GM18873 (cell line): ENCODE results near the gene UQCC2.

ENCODE experiments used
- ATAC-seq: cut with Tn5 transposase; IDR thresholded peaks from one replicate; pipeline ENCODE4 v1.9.1; 2021; ENCODE audit warnings: mild to moderate bottlenecking, moderate library complexity, moderate number of reproducible peaks; ENCODE audit not compliant: unreplicated experiment, low FRiP score

Gene UQCC2

GRCh38 chr6:33727126-33727525, 15.6 kb upstream of the UQCC2 start:
- ATAC-seq = no peak

GRCh38 chr6:33726696-33727095, 15.2 kb upstream of the UQCC2 start:
- ATAC-seq = no peak

DNA sequence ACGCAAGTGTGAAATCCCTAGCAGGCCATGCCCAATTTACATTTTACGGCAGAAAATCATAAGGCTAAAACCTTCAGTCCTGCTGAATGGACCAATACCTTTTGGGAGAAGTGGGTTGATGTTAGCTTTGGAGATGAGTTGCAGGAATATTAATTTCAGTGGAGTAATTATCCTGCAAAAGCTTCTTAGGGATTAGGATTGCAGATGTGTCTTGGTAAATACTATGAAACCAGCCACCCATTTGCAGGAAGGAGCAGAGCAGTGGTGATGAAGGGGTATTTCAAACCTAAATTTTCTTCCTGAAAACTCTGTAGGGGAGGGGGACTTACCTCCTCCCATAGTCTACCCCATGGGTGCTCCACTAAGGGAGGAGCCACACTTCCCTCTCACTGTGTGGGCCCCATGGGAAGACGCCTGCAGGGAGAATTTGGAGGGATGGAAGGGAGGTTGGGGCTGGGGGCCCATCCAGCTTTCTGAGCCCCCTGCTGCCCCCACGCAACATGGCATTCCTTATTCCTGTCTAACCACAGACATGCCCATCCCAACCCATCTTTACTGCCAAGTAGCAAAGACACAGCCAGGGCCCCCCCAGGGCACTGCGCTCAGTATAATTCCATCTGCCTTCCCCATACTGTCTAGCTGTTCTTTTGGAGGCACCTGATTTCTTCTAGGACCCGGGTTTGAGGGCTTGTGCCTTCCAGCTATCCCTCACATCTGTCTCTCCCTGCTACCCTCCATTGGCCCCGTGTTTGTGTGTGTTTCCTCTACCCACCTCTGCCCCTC, 14.6 kb upstream of the UQCC2 start:
- ATAC-seq = no peak

GRCh38 chr6:33725222-33725621, 13.7 kb upstream of the UQCC2 start:
- no peak for ATAC-seq

- ATAC-seq = no peak
Measured at GRCh38 chr6:33724102-33725023, 12.9 kb upstream of the UQCC2 start.

GRCh38 chr6:33723371-33724085, 12.0 kb upstream of the UQCC2 start:
- ATAC-seq = no peak

GRCh38 chr6:33722103-33722623, 10.7 kb upstream of the UQCC2 start:
- no peak for ATAC-seq

DNA sequence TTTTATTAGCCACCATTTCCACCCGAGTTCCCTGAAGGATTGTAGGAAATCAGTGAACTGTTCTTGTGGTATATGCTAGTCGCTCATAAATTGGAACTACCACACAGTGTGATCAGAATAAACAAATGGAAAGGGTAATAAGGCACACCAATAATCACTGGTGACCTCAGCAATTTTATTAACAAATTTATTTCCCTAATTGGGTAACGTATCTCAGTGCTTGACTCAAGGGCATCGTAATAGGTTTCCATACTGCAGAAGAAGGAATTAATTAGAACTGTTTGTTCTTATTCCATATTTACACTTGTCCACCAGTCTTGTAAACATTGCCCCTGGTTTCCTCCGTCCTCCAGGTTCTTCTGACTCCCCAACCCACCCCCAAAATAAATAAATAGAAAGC, 10.0 kb upstream of the UQCC2 start:
- no peak for ATAC-seq

GRCh38 chr6:33720998-33721397, 9.5 kb upstream of the UQCC2 start:
- no peak for ATAC-seq

DNA sequence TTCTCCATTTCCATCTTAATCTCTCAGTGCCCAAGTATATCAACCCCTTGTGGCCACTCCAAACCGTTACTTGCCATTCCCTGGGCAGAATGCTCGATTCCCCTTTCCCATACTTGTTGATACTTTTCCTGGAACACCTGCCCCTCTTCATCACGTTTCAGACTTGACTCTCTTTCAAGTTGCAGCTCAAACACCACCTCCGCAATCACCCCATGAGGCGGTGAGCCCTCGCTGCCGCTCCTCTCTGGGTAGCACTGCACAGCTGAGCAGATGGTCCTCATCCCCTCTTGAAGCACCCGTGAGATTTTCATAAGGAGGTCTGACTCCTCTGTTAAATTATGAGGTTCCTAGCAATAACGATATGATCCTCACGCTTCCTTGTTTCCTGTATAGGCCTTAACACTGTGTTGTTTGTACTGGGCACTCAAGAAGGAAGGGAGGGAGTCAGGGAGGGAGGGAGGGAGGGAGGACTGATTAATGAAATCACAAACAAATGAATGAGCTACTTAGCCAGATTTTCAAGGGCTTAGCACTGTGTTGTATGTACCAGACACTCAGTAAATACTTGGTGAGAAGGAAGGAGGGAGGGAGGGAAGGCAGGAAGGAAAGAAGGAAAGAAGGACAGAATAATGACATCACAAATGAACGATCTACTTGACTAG, 8.0 kb upstream of the UQCC2 start:
- no peak for ATAC-seq

- no peak for ATAC-seq
Measured at GRCh38 chr6:33718713-33719112, 7.2 kb upstream of the UQCC2 start.

DNA sequence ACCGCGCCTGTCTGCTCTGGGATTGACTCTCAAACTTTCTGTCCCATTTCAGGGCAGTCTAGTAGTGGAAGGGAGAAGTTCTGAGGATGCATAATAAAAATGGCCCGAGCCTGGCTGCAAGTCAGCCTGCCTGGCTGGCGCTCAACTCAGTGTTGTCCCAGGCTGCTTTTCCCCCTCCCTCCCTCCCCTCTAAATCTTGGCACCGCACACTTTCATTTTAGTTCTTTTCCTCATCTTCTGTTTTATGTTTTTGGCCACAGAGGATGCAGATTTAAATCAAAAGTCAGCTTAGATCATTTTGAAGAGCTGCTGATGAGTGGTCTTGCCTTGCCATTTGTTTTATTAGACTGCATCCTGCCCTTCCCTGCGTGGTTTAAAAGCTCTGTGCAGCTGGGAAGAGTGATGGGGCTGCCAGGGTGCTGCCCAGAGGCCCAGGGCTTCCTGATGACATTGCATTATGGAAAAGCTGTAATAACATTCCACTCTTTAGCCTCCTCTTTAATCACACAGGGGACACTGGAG, 6.5 kb upstream of the UQCC2 start:
- no peak for ATAC-seq

DNA sequence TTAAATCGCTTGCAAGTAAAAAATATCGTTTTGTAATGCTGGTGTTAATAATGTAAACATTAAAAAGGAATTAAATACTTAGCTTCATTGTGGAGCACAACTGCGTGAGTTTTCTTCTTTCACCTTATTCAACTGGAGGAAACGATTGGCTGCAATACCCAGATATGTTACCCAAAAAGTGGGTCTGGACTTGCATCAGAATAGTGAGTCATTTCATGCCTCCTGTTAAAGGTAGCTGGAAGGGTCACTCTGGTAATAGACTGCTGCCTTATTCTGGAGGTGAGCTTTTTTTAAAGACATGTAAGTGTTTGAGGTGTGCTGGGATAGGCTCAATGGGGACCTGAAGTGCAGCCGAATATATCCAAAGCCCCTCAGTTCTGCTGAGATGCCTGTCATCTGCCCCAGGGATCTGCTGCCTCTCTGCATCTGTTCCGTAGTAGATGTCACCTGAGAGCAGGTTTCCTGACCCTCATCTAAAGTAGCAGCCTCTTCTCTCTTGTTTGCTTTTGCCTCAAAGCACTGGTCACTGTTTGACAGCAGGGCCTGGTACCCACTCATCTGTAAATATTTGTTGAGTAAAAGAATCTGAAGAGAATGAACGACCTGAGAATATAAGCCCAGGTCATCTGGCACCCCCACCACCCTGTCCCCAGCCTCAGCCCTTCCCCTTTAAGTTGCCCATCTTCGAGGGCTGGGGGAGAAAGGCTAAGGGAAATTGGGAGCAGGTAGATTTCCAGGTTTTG, 5.6 kb upstream of the UQCC2 start:
- ATAC-seq = no peak

DNA sequence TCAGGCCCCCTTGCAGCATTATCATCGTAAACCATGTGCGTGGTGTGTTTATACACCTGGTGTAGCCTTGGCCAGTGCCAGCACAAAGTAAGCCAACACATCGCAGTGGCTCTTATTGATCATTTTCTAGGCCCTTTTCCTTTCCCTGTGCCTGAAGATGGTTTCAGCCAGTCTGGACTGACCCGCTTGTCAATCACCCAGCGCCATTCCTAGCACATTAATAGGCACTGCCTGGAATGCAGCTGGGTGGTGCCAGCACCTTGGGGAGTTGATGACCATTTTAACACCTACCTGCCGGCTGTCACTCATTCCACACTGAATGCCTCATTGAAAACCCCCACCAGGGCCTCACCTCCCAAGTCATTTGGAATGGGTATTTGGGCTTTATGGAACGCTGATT, 4.9 kb upstream of the UQCC2 start:
- ATAC-seq = no peak

- no peak for ATAC-seq
Measured at GRCh38 chr6:33714385-33715040, 3.0 kb upstream of the UQCC2 start.

GRCh38 chr6:33713786-33714185, 2.3 kb upstream of the UQCC2 start:
- ATAC-seq = no peak

DNA sequence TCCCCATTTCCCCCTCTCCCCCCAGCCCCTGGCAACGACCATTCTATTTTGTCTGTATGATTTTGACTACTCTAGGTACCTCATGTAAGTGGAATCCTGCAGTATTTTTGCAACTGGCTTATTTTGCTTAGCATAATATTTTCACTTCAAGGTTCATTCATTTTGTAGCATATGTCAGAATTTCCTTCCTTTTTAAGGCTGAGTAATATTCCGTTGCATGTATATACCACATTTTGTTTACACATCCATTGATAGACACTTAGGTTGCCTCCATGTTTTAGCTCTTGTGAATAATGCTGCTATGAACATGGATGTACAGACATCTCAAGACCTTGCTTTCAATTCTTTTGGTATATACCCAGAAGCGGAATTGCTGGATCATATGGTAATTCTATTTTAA, 1.4 kb upstream of the UQCC2 start:
- no peak for ATAC-seq

DNA sequence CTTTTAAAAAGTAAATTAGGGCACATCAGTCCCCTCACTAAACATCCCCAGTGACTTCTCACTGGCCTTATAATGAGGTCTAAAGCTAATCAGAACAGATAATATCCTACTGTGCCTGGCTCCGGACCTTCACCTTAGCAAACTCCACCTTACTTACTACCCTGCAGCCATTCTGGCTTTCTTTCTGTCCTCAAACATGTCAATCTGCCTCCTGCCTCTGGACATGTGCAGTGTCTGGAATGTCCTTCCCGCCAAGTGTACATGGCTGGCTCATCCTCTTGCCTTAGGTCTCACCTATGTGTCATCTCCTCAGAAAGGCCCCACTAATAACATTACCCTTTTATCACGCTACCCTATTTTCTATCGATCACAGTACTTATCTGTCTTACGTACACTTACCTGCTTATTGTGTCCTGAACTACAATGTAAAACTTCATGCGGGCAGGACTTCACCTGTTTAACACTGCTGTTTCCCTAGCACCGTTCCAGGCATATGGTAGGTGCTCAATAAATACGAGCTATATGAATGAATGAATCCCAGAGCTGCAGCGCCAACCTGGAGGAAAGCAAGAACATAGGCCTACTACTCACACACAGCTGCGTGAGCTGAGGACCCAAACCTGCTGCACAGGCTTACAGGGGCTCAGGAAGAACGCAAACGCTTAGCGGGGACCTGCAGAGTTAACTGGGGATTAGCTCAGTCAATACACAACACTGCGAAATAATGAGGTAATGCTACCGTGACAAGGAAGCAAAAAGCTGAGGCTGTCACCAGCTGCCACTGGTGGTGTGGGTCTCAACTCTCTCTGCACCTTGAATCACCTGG, 991 bp downstream of the UQCC2 start:
- no peak for ATAC-seq
